GM21390 (cell line): ENCODE results near the gene SSBP3.

Experiments used
- ATAC-seq: cut with Tn5 transposase; IDR thresholded peaks from one replicate; pipeline ENCODE4 v1.9.1; 2021; ENCODE audit not compliant: unreplicated experiment

Gene SSBP3

DNA sequence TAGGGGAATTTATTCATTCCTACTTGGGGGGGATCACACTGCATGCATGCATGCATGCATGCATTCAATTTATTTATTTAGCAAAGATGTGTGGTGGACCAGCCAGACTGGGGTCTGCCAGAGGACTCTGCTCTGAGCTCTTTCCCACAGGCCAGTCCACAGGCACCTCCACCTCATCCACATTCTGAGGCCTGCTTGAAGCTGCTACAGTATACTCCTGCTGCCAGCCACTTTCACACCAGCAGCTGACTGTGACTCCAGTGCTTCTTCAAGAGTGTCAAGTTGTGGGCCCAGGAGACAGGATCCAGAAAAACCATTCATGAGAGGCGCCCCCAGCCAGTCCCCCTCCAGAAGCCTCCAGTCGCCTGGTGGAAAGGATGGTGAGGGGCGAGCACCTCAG, 30.9 kb downstream of the SSBP3 start:
- ATAC-seq: no peak

DNA sequence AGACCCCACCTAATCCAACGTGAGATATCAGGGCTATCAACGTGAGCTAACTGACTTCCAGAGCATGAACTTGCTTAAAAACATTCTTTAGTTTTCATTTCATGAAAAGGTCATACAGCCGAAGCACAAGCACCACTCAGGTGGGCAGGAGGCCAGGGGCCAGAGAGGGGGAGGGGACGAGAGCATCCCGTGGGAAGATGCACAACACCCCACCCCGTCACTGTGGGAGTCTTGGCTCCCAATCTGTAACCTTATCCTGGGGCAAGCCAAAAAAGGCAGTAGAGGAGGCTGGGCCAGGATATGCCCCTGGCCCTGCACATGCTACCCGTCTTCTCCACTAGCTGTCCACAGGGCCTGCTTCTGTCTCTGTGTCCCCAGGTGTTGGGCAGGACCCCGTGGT, 31.4 kb downstream of the SSBP3 start:
- no peak for ATAC-seq

DNA sequence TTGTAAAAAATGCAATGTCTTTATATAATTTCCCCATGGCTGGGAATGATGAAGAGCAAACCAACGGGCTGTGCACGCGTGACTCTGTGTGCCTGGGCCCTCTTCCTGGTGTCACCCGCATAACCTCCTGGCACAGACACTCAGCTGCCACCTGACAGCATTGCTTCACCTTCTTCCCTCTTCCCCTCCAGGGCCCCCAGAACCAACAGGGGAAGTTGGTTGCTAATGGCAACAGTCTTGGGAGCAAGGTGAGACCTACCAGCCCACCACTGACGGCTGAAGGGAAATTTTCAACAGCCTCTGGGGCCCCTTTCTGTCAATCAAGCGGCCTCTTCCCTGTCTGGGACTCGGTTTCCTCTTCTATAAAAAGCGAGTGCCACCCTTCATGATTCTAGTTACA, 33.2 kb downstream of the SSBP3 start:
- no peak for ATAC-seq

DNA sequence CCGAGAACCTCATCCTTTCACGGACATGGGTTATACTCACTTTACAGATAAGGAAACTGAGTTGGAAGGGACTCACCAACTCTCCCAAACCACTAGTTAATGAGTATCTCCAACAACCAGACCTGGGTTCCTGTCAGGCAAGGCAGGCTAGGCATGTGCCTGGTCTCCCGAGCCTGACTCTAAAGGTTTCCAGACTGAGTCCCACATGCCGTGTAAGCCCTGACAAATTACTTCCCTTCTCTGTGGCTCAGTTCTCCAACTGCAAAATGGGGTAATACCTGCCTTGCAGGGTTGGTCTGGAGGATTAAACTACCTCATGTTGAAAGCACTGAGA, 34.3 kb downstream of the SSBP3 start:
- ATAC-seq: no peak

DNA sequence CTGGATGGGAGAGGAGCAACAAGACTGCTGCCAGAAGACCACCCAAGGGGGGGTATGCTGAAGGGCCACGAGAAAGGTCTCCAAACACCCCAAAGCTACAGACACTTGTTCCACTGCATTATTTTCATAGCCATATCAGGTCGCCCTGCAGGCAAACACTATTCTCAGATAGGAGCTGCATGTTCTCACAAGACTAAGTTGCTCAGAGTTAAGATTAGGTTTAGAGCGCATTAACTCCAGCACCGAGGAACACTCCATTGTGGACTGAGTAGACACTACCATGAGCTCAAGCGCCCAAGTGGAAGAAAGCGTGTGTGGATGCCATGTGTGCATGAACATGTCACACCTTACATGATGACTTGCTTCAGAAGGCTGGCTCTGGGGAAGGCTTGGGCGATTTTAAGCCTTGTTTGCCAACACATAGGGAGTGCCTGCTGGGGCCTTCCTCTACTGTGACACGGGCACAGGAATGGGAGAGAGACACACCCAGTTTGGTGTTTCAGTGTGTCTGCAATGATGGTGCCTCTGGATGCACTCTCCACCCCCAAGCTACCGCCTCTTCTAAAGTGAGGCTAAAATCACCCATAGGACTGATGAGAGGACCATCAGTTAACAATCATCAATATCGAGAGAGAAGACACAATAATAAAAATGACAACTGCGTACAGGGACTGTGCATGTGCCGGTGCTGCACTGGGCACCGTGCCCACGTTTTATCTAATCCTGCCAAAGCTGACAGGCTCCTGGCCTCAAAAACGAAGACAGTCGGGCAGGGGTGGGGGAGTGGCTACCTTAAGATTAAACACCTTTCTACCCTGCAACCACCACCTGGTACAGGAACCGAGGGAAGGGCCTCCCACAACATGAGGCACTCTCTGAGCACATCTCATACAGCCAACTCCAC, 34.9 kb downstream of the SSBP3 start:
- no peak for ATAC-seq

DNA sequence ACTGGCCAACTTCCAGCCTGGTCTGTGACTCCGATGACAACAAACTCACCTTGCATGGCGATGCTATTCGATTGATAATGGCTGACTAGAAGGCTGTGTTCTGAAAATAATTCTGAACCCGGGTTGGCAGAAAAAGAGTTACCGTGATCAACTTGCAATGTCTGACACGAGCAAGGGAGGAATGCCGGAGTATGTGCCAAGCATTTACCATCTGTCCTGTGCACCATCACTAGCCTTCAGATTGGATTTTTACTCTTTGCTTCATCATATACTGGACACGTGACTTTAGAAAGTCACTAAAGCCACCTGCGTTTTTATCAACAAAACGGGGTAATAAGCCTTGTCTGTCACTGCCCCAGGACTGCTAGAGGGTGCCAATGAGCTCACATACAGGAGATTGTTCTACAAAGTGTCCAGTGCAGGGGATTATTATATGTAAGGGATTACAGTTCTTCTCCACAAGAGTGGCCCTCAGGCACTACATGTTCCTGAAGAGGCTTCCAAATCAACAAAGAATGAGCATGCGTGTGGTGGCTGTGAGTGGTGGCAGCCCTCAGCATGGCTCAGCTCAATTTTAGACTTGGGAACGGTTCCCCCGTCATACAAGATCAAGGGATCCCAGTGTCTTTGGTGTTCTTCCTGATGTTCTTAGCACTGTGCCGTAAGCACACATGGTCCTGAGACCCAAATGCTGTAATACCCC, 35.8 kb downstream of the SSBP3 start:
- no peak for ATAC-seq

DNA sequence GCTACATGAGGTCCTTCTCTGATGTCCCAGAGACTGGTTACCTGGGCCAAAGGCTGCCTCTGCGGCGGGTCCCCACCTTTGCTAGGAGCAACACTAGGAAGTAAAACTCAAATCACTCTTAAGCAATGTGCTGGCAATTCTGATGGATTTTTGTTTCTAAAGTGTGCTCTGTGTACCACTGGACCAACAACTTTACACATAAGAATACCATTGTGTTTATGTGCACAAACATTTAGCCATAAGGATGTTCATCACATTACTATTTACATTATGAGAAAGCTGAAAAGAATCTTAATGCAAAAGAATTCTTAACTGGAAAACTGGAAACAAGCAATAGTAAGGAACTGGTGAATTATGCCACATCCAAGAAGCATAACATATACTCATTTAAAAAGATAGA, 38.6 kb downstream of the SSBP3 start:
- ATAC-seq: no peak

DNA sequence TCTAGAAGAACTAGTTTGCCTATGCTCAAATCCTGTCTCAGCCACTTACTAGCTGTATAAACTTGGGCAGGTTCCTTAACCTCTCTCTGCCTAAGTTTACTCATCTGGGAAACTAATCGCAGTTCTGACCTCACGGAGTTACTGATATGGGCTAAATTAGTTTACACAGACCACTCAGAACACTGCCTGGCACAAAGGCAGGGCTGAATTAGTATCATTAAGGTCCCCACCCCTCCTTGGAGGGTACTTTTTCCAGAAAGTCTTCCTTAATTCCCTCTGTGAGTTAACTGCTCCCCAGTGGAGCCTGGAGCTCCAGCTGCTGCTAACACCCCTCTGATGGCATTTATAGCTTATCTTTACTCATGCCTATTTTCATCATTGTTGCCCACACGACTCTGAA, 40.3 kb downstream of the SSBP3 start:
- no peak for ATAC-seq

DNA sequence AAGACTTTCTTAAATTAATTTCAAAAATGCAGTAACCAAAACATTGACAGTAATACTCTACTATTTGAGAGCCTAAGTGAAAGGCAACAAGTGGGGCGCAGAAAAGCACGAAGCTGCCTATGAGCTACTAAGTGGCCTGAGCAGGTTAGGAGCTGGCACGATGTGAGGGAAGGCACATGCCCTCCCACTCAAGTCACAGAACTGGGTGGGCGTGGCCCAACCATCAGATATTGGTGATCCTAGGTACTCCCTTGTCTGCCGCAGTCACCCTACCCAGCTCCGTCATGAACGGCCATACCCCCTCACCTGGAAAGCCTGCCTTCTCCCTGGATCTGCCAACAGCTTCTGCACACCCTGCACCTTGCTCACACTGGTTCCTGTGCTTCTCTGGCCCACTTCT, 40.8 kb downstream of the SSBP3 start:
- no peak for ATAC-seq

DNA sequence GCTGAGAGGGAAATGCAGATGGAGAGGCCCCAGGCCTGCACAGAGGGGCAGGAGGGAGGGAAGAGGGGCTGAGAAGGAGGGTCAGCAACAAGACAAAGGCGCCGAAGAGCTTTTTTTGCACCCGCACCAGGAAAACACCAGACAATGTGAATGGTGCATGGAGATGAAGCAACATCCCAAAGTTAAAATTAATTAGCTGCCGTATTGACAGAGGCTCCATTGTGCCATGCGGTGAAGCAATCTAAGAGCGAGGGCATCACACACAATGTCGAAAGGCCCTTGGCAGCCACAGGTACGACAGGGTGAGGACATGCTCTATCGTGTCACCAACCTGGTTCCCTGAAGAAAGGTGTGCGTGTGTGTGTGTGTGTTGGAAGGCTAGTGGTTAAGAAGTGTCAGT, 41.2 kb downstream of the SSBP3 start:
- no peak for ATAC-seq

DNA sequence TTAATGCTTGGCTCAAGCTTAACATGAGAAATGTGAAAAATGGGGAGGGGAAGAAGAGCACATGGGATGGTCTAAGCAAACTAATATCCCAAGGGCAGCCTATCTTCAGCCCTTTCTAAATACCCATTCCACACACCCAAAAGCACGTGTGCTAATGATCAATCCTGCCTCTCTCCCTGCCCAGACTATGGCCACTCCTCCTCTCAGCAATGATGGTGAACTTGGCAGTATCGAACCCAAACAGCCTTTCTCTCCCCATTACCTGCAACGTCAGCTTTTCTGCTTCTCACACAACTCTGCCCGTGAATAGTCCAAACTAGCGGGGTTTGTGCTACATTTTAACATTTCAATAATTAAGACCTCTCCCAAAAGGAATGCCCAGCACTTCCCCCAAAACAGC, 41.6 kb downstream of the SSBP3 start:
- no peak for ATAC-seq

DNA sequence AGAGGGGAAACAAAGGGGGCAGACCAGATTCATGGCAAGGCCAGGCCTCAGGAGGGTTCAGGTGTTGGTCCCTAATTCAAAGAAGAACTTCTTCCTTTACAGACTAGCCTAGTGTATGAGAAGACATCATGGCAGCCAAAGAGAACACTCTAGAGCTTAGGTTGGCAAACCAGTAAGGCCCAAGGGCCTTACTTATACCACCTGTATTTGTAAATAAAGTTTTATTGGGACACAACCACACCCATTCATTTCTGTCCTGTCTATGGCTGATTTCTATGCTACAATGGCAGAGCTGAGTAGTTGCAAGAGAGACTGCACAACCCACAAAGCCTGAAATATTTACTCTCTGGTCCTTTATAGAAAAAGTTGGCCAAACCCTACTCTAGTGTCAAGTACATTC, 42.3 kb downstream of the SSBP3 start:
- ATAC-seq: no peak

DNA sequence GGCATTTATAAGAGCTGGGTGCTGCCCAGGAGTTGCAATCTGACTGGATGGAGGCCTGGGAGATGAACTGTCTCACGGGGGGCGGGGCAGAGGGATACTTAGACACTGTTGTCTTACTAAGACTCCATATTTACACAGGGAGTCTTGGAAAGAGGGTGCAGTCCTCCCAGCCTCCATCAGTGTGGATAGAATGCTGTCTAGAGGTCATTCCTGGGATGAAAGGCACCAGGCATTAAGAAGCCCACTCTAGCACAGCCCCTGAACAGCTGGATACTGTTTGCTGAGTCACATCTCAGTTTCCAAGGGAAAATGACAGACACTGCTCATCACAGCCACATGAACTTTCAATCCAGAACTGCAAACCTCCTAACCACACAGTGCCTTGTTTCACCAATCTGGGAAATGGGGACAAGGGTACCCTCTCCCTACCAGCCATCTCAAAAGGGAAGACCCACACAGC, 43.3 kb downstream of the SSBP3 start:
- no peak for ATAC-seq

DNA sequence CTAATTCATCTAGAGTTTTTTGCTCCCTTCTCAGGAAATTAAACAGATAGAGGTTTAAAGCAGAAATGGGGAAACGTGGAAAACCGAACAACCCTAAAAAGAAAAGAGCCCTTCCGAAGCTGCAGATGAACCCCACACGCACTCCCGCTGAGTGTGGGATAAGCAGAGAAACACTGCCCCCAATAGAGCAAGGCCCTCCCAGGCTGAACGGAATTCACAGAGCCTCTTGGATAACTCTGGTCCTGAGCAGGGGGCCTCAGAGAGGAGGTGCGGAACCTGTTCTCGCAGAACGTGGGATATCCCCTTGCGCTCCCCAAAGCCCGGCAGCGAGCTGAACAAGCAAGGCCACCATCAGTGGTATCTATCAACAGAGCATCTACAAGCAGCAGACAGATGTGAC, 44.9 kb downstream of the SSBP3 start:
- no peak for ATAC-seq

DNA sequence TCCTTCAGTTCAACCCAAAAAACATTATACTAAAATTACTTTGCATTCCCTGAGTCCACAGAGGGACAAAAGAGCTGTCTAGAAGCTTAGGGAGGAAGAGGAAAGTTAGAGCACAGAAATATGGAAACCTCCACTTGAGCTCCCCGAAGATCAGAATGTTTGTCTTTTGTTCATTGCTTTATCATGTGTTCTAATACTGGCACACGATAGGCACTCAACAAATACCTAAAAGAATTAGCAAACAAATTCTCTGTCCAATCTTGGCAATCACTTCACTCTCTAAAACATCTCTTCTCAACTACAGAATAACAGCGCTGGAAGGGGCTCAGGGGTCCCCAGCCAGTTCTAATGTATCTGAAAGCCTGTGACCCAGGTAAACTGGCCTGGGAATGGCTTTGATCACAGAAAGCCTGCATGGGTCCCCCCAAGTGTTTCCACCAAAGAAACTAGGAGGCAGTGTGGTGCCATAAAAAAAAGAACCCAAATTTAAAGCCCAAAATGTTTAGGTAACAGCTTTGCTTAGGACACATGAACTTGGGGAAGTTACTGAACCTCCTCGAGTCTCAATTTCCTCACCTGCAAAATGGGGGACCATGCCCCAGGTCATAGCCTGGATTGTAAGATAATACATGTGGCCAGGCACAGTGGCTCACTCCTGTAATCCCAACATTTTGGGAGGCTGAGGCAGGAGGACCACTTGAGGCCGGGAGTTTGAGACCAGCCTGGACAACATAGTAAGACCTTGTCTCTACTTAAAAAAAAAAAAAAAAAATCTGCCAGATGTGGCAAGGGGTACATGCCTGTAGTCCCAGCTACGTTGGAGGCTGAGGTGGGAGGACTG, 45.8 kb downstream of the SSBP3 start:
- no peak for ATAC-seq

DNA sequence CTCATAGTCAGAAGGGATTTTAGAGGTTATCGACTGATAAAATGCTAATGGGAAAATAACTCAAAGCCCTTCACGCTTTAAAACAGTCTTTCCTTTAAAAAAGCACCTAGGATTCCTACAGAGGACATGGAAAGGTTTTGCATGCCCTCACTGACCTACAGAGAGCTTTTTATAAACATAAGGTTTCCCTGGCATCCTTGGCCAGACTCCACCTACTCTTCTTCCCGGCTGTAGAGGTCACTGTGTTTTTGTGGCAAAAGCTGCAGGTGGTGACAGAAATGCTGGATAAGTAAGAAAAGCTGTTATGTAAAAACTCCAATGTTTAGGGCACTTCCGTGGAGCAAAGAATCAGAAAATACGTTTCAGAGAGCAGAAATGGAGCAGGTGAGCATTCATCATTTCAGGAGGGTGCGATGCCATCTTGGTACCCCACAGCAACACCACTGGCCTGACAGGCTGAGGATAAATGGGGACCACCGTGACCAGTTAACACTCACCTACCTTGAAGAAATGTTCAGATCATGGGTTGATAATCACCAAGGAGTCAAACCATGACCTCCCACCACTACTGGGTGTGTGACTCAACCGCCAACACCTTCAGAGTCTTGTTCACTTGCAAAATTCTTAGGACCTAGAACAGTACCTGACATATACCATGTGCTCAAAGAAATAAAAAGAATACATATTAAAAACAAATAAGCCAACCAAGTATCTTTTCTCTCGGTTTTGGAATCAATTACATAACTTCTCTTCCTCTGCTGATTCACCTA, 46.6 kb downstream of the SSBP3 start:
- ATAC-seq: no peak

DNA sequence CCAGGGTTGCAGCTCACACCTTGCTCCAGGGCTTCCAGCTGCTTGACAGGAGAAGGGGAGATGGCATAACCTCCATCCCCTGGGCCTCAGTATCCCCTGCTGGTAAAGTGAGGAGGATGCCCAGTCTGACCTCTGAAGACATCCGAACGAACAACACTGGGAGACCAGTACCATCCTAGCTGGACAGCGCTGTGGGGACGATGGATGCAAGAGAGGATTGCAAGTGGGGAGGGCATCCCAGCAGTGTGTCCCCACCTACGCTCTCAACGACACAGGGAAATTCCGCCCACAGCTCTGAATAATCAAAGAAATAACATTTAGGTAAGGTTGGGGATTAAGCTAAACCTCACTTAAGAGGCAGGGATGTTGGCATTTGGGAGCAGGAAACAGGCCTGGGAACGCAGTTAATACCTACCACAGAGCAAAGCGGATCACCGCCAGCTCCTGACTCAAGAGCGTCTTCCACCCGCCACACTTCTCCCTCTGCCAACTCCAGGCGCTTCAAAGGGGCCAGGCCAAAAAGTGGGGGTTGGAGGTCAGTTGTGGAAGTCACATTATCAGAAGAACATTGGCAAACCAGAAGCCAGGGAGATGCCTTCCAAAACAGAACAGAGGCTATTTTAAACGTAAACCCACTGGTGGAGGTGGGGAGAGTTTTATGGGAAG, 47.6 kb downstream of the SSBP3 start:
- no peak for ATAC-seq

DNA sequence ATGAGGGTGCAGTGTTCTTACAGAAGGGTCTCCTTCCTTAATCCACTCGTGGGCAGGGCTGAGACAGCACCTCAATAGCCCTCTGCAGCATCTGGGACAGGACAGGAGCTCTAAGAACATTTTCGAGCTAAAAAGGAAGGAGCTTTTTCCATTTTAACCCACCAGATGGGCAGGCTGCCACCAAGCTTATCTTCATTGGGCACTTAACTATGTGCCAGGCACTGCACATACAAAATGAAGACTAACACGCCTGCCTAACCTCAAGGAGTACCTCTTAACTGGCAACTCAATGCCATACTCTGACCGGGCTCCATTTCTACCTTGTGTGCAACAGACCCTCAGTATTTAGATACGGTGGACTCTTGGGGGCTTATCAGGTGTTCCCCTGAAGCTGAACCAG, 48.2 kb downstream of the SSBP3 start:
- no peak for ATAC-seq

DNA sequence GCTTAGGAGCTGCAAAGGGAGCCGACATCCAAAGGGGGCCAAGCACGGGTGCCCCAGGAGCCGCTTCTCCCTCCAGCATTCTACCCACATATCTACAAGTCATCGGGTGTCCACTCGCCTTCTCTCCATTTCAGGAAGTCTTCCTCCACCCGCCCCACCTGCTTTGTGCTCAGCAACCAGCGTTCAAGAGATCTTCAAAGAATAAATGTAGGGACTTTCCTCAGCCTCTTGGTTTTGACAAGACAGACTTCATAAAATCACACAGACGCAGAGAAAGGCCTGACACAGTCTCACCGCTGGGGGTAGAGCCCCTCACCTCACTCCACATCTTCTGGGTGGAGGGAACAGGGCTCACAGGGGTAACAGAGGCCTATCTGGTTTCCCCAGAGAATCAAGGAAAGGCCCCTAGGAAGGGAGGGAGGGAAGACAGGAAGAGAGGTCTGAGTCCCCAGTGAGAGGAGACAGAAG, 49.5 kb downstream of the SSBP3 start:
- ATAC-seq: no peak
